ENCODE results near the gene GZMM. TPM values are rescaled to one million over a fixed set of nuclear protein-coding genes. Genes with fewer than 3 reads are reported as not detected.

GZMM gene
- total RNA-seq, 1 donor from 2014 or later: not detected

- H3K4me3 ChIP-seq (ENCODE audit: low read depth, low read length): no peak overlapping the region
- TF ChIP-seq, protein P1, sequence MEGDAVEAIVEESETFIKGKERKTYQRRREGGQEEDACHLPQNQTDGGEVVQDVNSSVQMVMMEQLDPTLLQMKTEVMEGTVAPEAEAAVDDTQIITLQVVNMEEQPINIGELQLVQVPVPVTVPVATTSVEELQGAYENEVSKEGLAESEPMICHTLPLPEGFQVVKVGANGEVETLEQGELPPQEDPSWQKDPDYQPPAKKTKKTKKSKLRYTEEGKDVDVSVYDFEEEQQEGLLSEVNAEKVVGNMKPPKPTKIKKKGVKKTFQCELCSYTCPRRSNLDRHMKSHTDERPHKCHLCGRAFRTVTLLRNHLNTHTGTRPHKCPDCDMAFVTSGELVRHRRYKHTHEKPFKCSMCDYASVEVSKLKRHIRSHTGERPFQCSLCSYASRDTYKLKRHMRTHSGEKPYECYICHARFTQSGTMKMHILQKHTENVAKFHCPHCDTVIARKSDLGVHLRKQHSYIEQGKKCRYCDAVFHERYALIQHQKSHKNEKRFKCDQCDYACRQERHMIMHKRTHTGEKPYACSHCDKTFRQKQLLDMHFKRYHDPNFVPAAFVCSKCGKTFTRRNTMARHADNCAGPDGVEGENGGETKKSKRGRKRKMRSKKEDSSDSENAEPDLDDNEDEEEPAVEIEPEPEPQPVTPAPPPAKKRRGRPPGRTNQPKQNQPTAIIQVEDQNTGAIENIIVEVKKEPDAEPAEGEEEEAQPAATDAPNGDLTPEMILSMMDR (conservative IDR thresholded peaks at IDR 0.05; ENCODE audit: low read depth, low read length): no peak
- no peak for DNase-seq (ENCODE audit: low read depth)
Measured at GRCh38 chr19:570251-570686, 26.4 kb downstream of the GZMM start.

- DNase-seq (ENCODE audit: low read depth): no peak
- TF ChIP-seq, protein P1 (conservative IDR thresholded peaks at IDR 0.05; ENCODE audit: low read depth, low read length): no peak
- H3K4me3 ChIP-seq (ENCODE audit: low read depth, low read length): peak overlapping the region; percentile 61
Measured at GRCh38 chr19:570937-571565, 27.2 kb downstream of the GZMM start.

DNA sequence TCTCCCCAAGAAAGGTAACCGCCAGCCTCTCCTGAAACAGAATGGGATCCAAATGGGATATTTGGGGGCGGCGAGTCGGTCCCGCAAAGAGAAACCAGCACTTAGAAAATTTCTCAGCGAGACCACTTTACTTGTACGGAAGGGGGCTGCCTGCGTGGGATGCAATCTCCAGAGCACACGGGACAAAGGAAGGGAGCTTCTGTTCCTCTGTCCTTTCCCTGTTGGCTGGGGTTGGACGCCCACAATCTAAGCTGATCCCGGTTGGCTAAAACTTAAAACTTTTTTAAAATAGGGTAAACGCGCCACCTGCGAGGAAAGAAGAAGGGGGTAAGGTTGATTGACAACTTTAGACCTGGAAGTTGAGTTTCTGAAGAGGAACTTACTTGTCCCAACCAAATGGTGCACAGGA, 27.7 kb downstream of the GZMM start:
- no peak for DNase-seq (ENCODE audit: low read depth)
- H3K4me3 ChIP-seq (ENCODE audit: low read depth, low read length): peak overlapping the region; percentile 61
- TF ChIP-seq, protein P1 (conservative IDR thresholded peaks at IDR 0.05; ENCODE audit: low read depth, low read length): no peak

GRCh38 chr19:572140-572742, 28.4 kb downstream of the GZMM start, which contains the start of gene BSG:
Gene BSG (plus strand): TSS chr19:572596. CDS start chr19:572635, 39 bp downstream.
- TF ChIP-seq, protein P1 (conservative IDR thresholded peaks at IDR 0.05; ENCODE audit: low read depth, low read length): no peak
- H3K4me3 ChIP-seq (ENCODE audit: low read depth, low read length): peak within 1 kb of the TSS; percentile 91
- DNase-seq (ENCODE audit: low read depth): no peak

GRCh38 chr19:572743-573518, 29.1 kb downstream of the GZMM start:
- H3K4me3 ChIP-seq (ENCODE audit: low read depth, low read length): peak overlapping the region; percentile 91
- DNase-seq (ENCODE audit: low read depth): no peak
- TF ChIP-seq, protein P1 (conservative IDR thresholded peaks at IDR 0.05; ENCODE audit: low read depth, low read length): no peak

GRCh38 chr19:573519-573825, 29.6 kb downstream of the GZMM start:
- no peak for DNase-seq (ENCODE audit: low read depth)
- peak overlapping the region; percentile 91 for H3K4me3 ChIP-seq (ENCODE audit: low read depth, low read length)
- TF ChIP-seq, protein P1 (conservative IDR thresholded peaks at IDR 0.05; ENCODE audit: low read depth, low read length): no peak

Measured in epithelial cell of proximal tubule (primary cell).